ENCODE results near the gene TEPSIN.

- TF ChIP-seq ATF3 (IDR thresholded peaks at IDR 0.05): no peak
- TF ChIP-seq RAD21 (IDR thresholded peaks at IDR 0.05): no peak
- no peak for TF ChIP-seq CTCF (IDR thresholded peaks at IDR 0.05; ENCODE audit: low read depth, low read length, missing input control)
- no peak for TF ChIP-seq FOXA1 (IDR thresholded peaks at IDR 0.05)
- no peak for TF ChIP-seq TAF1 (conservative IDR thresholded peaks at IDR 0.05)
- TF ChIP-seq REST (IDR thresholded peaks at IDR 0.05): no peak
- no peak for TF ChIP-seq JUND (IDR thresholded peaks at IDR 0.05)
- TF ChIP-seq EGR1 (IDR thresholded peaks at IDR 0.05; ENCODE audit: low read depth in 2 of 2): no peak
- TF ChIP-seq MAX (IDR thresholded peaks at IDR 0.05): no peak
- no peak for TF ChIP-seq ZBTB33 (IDR thresholded peaks at IDR 0.05)
Measured at GRCh38 chr17:81245665-81246342, 6.9 kb upstream of the TEPSIN start.
